NB4 (cell line): ENCODE results near the gene PAXIP1.

Experiments used
- CTCF ChIP-seq: IDR thresholded peaks from one replicate; pipeline ENCODE4 v1.5.1; 2012; ENCODE audit warnings: low read depth, low read length
- POLR2A ChIP-seq: IDR thresholded peaks from 2 replicates; pipeline ENCODE4 v1.6.1; 2011; ENCODE audit warnings: mild to moderate bottlenecking; ENCODE audit not compliant: insufficient read length; ENCODE audit errors: extremely low read depth

GRCh38 chr7:154906201-154906600, 96.7 kb downstream of the PAXIP1 start:
- TF ChIP-seq CTCF (no peak), POLR2A (no peak)
